SK-N-SH treated with all-trans-retinoic acid at 6 μM for 48 hours (cell line): ENCODE measurements around the gene SLC22A17.

Source experiments
- ESRRG ChIP-seq: fragments of 250-450 bp; sonication (Bioruptor Pico); IDR thresholded peaks from 2 replicates; pipeline ENCODE4 v1.6.1; 2021; ENCODE audit warnings: mild to moderate bottlenecking
- RARB ChIP-seq: fragments of 250-450 bp; sonication (Bioruptor Pico); IDR thresholded peaks from 2 replicates; pipeline ENCODE4 v1.8.0; 2021; ENCODE audit warnings: mild to moderate bottlenecking, moderate library complexity
- ZC3H10 ChIP-seq: fragments of 250-450 bp; sonication (Bioruptor Pico); IDR thresholded peaks from 2 replicates; pipeline ENCODE4 v1.5.1; 2021; ENCODE audit warnings: mild to moderate bottlenecking, moderate library complexity
- ZFP30 ChIP-seq: fragments of 450-650 bp; formaldehyde crosslinking; IDR thresholded peaks from 2 replicates; pipeline ENCODE4 v1.5.0; 2022; ENCODE audit warnings: mild to moderate bottlenecking, moderate library complexity
- ZNF70 ChIP-seq: fragments of 450-650 bp; formaldehyde crosslinking; IDR thresholded peaks from 2 replicates; pipeline ENCODE4 v1.5.0; 2020; ENCODE audit warnings: mild to moderate bottlenecking, moderate library complexity
- TF ChIP-seq, protein P1 (sequence below): fragments of 250-450 bp; sonication (Bioruptor Pico); IDR thresholded peaks from 2 replicates; pipeline ENCODE4 v1.8.0; 2020; ENCODE audit warnings: mild to moderate bottlenecking, moderate library complexity, borderline replicate concordance
- TF ChIP-seq, protein P2 (sequence below): fragments of 250-450 bp; sonication (Bioruptor Pico); IDR thresholded peaks from 2 replicates; pipeline ENCODE4 v1.8.0; 2021; ENCODE audit warnings: low read depth, mild to moderate bottlenecking, moderate library complexity, borderline replicate concordance

DNA sequence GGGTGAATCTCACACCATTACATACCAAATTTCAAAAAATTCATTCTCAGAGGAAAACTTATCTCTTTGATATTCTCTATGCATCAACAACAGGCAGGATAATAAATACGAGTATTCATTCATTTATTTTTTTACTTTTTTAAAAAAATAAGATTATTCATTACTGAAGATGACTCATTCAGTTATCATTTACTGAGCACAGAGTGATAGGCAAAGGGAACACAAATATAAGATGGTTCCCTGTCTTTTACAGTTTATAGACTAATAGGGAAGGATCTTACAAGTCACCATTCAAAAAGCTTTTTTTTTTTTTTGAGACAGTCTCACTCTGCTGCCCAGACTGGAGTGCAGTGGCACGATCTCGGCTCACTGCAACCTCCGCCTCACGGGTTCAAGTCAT is 36.4 kb downstream of the SLC22A17 start:
- TF ChIP-seq ESRRG (CRISPR knock-in tag) (no peak), ZFP30 (CRISPR knock-in tag) (no peak), ZNF70 (CRISPR knock-in tag) (no peak), RARB (no peak), ZC3H10 (CRISPR knock-in tag) (no peak)
- TF ChIP-seq, protein P1, sequence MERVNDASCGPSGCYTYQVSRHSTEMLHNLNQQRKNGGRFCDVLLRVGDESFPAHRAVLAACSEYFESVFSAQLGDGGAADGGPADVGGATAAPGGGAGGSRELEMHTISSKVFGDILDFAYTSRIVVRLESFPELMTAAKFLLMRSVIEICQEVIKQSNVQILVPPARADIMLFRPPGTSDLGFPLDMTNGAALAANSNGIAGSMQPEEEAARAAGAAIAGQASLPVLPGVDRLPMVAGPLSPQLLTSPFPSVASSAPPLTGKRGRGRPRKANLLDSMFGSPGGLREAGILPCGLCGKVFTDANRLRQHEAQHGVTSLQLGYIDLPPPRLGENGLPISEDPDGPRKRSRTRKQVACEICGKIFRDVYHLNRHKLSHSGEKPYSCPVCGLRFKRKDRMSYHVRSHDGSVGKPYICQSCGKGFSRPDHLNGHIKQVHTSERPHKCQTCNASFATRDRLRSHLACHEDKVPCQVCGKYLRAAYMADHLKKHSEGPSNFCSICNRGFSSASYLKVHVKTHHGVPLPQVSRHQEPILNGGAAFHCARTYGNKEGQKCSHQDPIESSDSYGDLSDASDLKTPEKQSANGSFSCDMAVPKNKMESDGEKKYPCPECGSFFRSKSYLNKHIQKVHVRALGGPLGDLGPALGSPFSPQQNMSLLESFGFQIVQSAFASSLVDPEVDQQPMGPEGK (CRISPR knock-in tag) = no peak
- TF ChIP-seq, protein P2, sequence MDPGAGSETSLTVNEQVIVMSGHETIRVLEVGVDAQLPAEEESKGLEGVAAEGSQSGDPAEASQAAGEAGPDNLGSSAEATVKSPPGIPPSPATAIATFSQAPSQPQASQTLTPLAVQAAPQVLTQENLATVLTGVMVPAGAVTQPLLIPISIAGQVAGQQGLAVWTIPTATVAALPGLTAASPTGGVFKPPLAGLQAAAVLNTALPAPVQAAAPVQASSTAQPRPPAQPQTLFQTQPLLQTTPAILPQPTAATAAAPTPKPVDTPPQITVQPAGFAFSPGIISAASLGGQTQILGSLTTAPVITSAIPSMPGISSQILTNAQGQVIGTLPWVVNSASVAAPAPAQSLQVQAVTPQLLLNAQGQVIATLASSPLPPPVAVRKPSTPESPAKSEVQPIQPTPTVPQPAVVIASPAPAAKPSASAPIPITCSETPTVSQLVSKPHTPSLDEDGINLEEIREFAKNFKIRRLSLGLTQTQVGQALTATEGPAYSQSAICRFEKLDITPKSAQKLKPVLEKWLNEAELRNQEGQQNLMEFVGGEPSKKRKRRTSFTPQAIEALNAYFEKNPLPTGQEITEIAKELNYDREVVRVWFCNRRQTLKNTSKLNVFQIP (CRISPR knock-in tag) = no peak
